Endothelial cell of umbilical vein (primary cell): ENCODE data around the gene LCE1D. TPM values are rescaled to one million over a fixed set of nuclear protein-coding genes. Genes with fewer than 3 reads are reported as not detected.
A peak's percentile ranks its signal among the peaks of the same experiment; 100 is the strongest.

Experiments
- BruUV-seq: library from RNA; stranded (reverse); fragments of 400-500 nt; replicated peaks from 2 replicates; lab custom pipeline; 2021; lab: Mats Ljungman, UMichigan
- CTCF ChIA-PET: fragments of 300-600, 350-600 bp; sonication (Branson Sonifier 250); formaldehyde crosslinking; loops from one replicate; lab custom pipeline; 2021; ENCODE audit warnings: antibody characterized with exemption, inconsistent platforms; lab: Charles Lee
- POLR2A ChIA-PET: fragments of 300-600, 350-600 bp; sonication (Branson Sonifier 250); formaldehyde crosslinking; loops from one replicate; lab custom pipeline; 2021; ENCODE audit warnings: antibody characterized with exemption, inconsistent platforms; lab: Charles Lee
- DNase-seq: peaks from one replicate; pipeline ENCODE4 v3.0.0-alpha.2; 2011; ENCODE audit warnings: low read depth, low spot score
- FAIRE-seq: peaks from 2 replicates; lab custom pipeline; 2011; peaks lifted over from hg19 to GRCh38; lab: Jason Lieb, UNC
- H2AFZ ChIP-seq: 2 replicates; pipeline ENCODE4 v1.6.0; 2012; ENCODE audit warnings: low read depth, low read length, control low read depth, inconsistent platforms
- H3K27ac ChIP-seq: 2 replicates; pipeline ENCODE4 v1.5.1; 2011; ENCODE audit warnings: low read depth, mild to moderate bottlenecking, control low read depth, low read length, moderate library complexity; ENCODE audit not compliant: insufficient read depth
- H3K27me3 ChIP-seq, 2 experiments: 2 replicates each; pipeline versions ENCODE4 v1.6.0 to v1.6.1; 2011; ENCODE audit warnings: low read length in 2 of 2, mixed read lengths in 1 of 2; ENCODE audit not compliant: control insufficient read depth in 2 of 2, insufficient read depth in 2 of 2
- H3K36me3 ChIP-seq, 2 experiments: 2 replicates in 1 of 2; 3 replicates in 1 of 2; pipeline ENCODE4 v1.5.1; 2011; ENCODE audit warnings: low read length in 2 of 2, mild to moderate bottlenecking in 1 of 2, moderate library complexity in 1 of 2; ENCODE audit not compliant: control insufficient read depth in 2 of 2, insufficient read depth in 2 of 2; ENCODE audit errors: extremely low read depth in 1 of 2
- H3K4me1 ChIP-seq: 3 replicates; pipeline ENCODE4 v1.5.1; 2011; ENCODE audit warnings: mild to moderate bottlenecking, low read length; ENCODE audit not compliant: control insufficient read depth, insufficient read depth; ENCODE audit errors: extremely low read depth
- H3K4me2 ChIP-seq: 2 replicates; pipeline ENCODE4 v1.6.1; 2011; ENCODE audit warnings: low read length, control low read depth, mixed read lengths; ENCODE audit not compliant: insufficient read depth
- H3K4me3 ChIP-seq, 3 experiments: fragments of 200-600 bp in 1 of 3; sonication (generic), shearing (Covaris generic) in 1 of 3; replicated peaks in 1 of 3; 2 replicates each; pipeline ENCODE4 v1.5.1; 2011 to 2016; ENCODE audit warnings: control low read depth in 3 of 3, low read length in 3 of 3, mild to moderate bottlenecking in 2 of 3, inconsistent platforms in 1 of 3, low read depth in 1 of 3, moderate library complexity in 1 of 3; ENCODE audit not compliant: insufficient read depth in 1 of 3
- H3K79me2 ChIP-seq: 2 replicates; pipeline ENCODE4 v1.6.0; 2012; ENCODE audit warnings: low read length, inconsistent platforms; ENCODE audit not compliant: control insufficient read depth, insufficient read depth
- H3K9ac ChIP-seq: replicated peaks from 2 replicates; pipeline ENCODE3; 2011; ENCODE audit warnings: low read length, control low read depth; ENCODE audit not compliant: insufficient read depth; ENCODE audit errors: extremely low read depth
- H3K9me1 ChIP-seq: replicated peaks from 3 replicates; pipeline ENCODE4 v1.6.0; 2011; ENCODE audit warnings: mild to moderate bottlenecking, low read length; ENCODE audit not compliant: control insufficient read depth, insufficient read depth; ENCODE audit errors: extremely low read depth
- H3K9me3 ChIP-seq: replicated peaks from 2 replicates; pipeline ENCODE4 v1.5.1; 2012; ENCODE audit warnings: low read length, inconsistent platforms; ENCODE audit not compliant: control insufficient read depth, insufficient read depth
- H4K20me1 ChIP-seq: replicated peaks from 2 replicates; pipeline ENCODE3; 2011; ENCODE audit warnings: mild to moderate bottlenecking, low read length; ENCODE audit not compliant: control insufficient read depth, insufficient read depth; ENCODE audit errors: extremely low read depth
- CTCF ChIP-seq, 2 donors: IDR thresholded peaks; 1 replicate in 1 of 2; 2 replicates in 1 of 2; pipeline ENCODE4 v1.5.1; 2011; ENCODE audit warnings: low read length in 2 of 2, mild to moderate bottlenecking in 2 of 2, moderate library complexity in 2 of 2, control low read depth in 1 of 2, inconsistent platforms in 1 of 2, low read depth in 1 of 2; ENCODE audit not compliant: insufficient read depth in 1 of 2; ENCODE audit errors: extremely low read depth in 1 of 2
- EZH2 ChIP-seq: IDR thresholded peaks from 2 replicates; pipeline ENCODE4 v1.6.1; 2012; ENCODE audit warnings: borderline replicate concordance, low read depth, mild to moderate bottlenecking, moderate library complexity, low read length, inconsistent platforms; ENCODE audit not compliant: severe bottlenecking
- FOS ChIP-seq: IDR thresholded peaks from 2 replicates; pipeline ENCODE4 v1.6.1; 2011; ENCODE audit warnings: mild to moderate bottlenecking, low read length, moderate library complexity, borderline replicate concordance; ENCODE audit not compliant: insufficient read depth
- GATA2 ChIP-seq: IDR thresholded peaks from 2 replicates; pipeline ENCODE4 v1.7.0; 2011; ENCODE audit warnings: low read depth, mild to moderate bottlenecking, moderate library complexity, mixed read lengths, low read length; ENCODE audit not compliant: insufficient read length, insufficient read depth
- JUN ChIP-seq: IDR thresholded peaks from 2 replicates; pipeline ENCODE4 v1.6.1; 2011; ENCODE audit warnings: borderline replicate concordance, low read depth; ENCODE audit not compliant: insufficient read length, insufficient read depth
- MAX ChIP-seq: IDR thresholded peaks from 2 replicates; pipeline ENCODE4 v1.6.1; 2011; ENCODE audit not compliant: insufficient read depth, insufficient read length
- MYC ChIP-seq: IDR thresholded peaks from one replicate; pipeline ENCODE4 v1.6.1; 2011; ENCODE audit warnings: mild to moderate bottlenecking, low read depth, low read length
- POLR2A ChIP-seq: IDR thresholded peaks from 2 replicates; pipeline ENCODE4 v1.6.1; 2012; ENCODE audit warnings: low read depth, mild to moderate bottlenecking, control low read depth, low read length
- POLR2AphosphoS5 ChIP-seq: IDR thresholded peaks from 2 replicates; pipeline ENCODE4 v1.6.1; 2012; ENCODE audit warnings: low read depth, mild to moderate bottlenecking, control low read depth, low read length, moderate library complexity; ENCODE audit not compliant: insufficient read depth
- dilution Hi-C: fragments of 300-500 bp; cut with MboI; formaldehyde crosslinking; loops from one replicate; pipeline ENCODE4 v1.15.0; 2019; ENCODE audit warnings: low sequenced_read_pairs; ENCODE audit not compliant: extremely low pct_ligation_motif_present
- intact Hi-C: fragments of 100-400 bp; cut with micrococcal nuclease; formaldehyde crosslinking; loops from one replicate; pipeline ENCODE4 v1.10.0; 2022
- polyA plus RNA-seq, 4 experiments: library from polyadenylated mRNA; depleted of rRNA in 3 of 4; stranded (reverse) in 3 of 4; unstranded in 1 of 4; fragments of >200 nt; gene quantifications; 2 replicates each; pipeline versions ENCODE4 v1.2.1 to v1.2.3, GENCODE V29; 2011 to 2012; ENCODE audit warnings: missing spikeins in 1 of 4
- total RNA-seq: library from RNA; stranded (reverse); gene quantifications from 2 replicates; pipeline ENCODE4 v1.2.3, GENCODE V29; 2021

Gene LCE1D
- total and polyA plus RNA-seq, 2 donors (not counting 3 experiments of a cell fraction or from before 2014, with no cell fraction given): not detected

GRCh38 chr1:152783095-152783494, 13.4 kb upstream of the LCE1D start:
- POLR2A ChIA-PET: no interaction called here

GRCh38 chr1:152786077-152786476, 10.4 kb upstream of the LCE1D start, which contains the start of gene LCE1E:
Gene LCE1E (plus strand): TSS chr1:152786257. CDS start chr1:152787300, 1,043 bp downstream.
- no peak for TF ChIP-seq FOS
- TF ChIP-seq CTCF (IDR thresholded peaks at IDR 0.05; ENCODE audit: extremely low read depth in 1 of 2, insufficient read depth in 1 of 2, low read depth in 1 of 2, low read length in 2 of 2): no peak
- TF ChIP-seq POLR2AphosphoS5: no peak
- no peak for TF ChIP-seq MAX
- no peak for TF ChIP-seq POLR2A
- no peak for TF ChIP-seq JUN
- no peak for TF ChIP-seq GATA2
- no peak for TF ChIP-seq EZH2
- no peak for TF ChIP-seq MYC
- dilution Hi-C loops (no loop called here), intact Hi-C loops (no loop called here)
- Histone ChIP-seq H3K27me3 (no peaks in the 10 kb centered on the region), H3K36me3 (no peaks in the 10 kb centered on the region), H3K9me3 (no peaks in the 10 kb centered on the region), H3K9ac (no peak within 1 kb of the TSS), H3K4me1 (no peaks in the 10 kb centered on the region), H4K20me1 (no peaks in the 10 kb centered on the region), H2AFZ (no peak within 1 kb of the TSS), H3K27ac (no peak within 1 kb of the TSS), H3K9me1 (no peaks in the 10 kb centered on the region), H3K79me2 (no peaks in the 10 kb centered on the region), H3K4me3 (no peak within 1 kb of the TSS), H3K4me2 (no peak within 1 kb of the TSS)
- DNase-seq (no peak), FAIRE-seq (no peak)
- no TSS peak for BruUV-seq
- ChIA-PET POLR2A (no interaction called here), CTCF (no interaction called here)

More at GRCh38 chr1:152783095-152783494, 13.4 kb upstream of the LCE1D start:
- H3K36me3 ChIP-seq: no peaks in the 10 kb centered on the region
- H2AFZ ChIP-seq: no peak overlapping the region
- H3K9me3 ChIP-seq: no peaks in the 10 kb centered on the region
- H3K79me2 ChIP-seq: no peaks in the 10 kb centered on the region
- H3K27ac ChIP-seq: no peak overlapping the region
- H3K9me1 ChIP-seq: no peaks in the 10 kb centered on the region
- DNase-seq: no peak
- FAIRE-seq: no peak
- BruUV-seq: no TSS peak
- H3K27me3 ChIP-seq: no peaks in the 10 kb centered on the region
- dilution Hi-C loops (no loop called here), intact Hi-C loops (no loop called here)
- H4K20me1 ChIP-seq: no peaks in the 10 kb centered on the region
- H3K4me1 ChIP-seq: no peaks in the 10 kb centered on the region
- TF ChIP-seq MAX (no peak), FOS (peak; percentile 5), JUN (no peak), EZH2 (no peak), MYC (no peak)
- no peak overlapping the region for H3K4me2 ChIP-seq
- CTCF ChIA-PET: no interaction called here
- H3K9ac ChIP-seq: no peak overlapping the region
- no peak overlapping the region for H3K4me3 ChIP-seq
